Natural killer cell (primary cell): ENCODE data around the gene ROBO1. TPM values are rescaled to one million over a fixed set of nuclear protein-coding genes. Genes with fewer than 3 reads are reported as not detected.
"Not testable (repeated sequence)": the region's sequence is repeated elsewhere in the genome, so short reads cannot be mapped to it uniquely, and the experiment has no call there.

Experiments used
- ATAC-seq, 3 donors: fragments of 150-1000 bp in 2 of 3; fragments of 200-7000 bp in 1 of 3; cut with Tn5 transposase; 1 replicate in 1 of 3; 2 replicates in 2 of 3; pipeline ENCODE4 v1.10.0; 2021; ENCODE audit warnings: mild to moderate bottlenecking in 2 of 3, moderate library complexity in 2 of 3
- DNase-seq, 2 donors: peaks; one replicate each; pipeline versions ENCODE4 v3.0.0 to v3.0.0-alpha.2; 2013 to 2021; ENCODE audit warnings: mixed read lengths in 1 of 2
- H3K27ac ChIP-seq: one replicate; pipeline ENCODE4 v1.5.1; 2013; ENCODE audit warnings: mild to moderate bottlenecking, low read length
- H3K27me3 ChIP-seq: one replicate; pipeline ENCODE4 v1.6.1; 2013; ENCODE audit warnings: low read length; ENCODE audit not compliant: control insufficient read depth, insufficient read depth
- H3K36me3 ChIP-seq: one replicate; pipeline ENCODE4 v1.6.1; 2013; ENCODE audit warnings: low read length; ENCODE audit not compliant: control insufficient read depth, insufficient read depth
- H3K4me1 ChIP-seq: one replicate; pipeline ENCODE4 v1.6.1; 2013; ENCODE audit warnings: low read length; ENCODE audit not compliant: control insufficient read depth, insufficient read depth
- H3K4me3 ChIP-seq: one replicate; pipeline ENCODE4 v1.5.1; 2013; ENCODE audit warnings: low read length
- H3K9me3 ChIP-seq: one replicate; pipeline ENCODE4 v1.6.1; 2013; ENCODE audit warnings: low read length; ENCODE audit not compliant: control insufficient read depth, insufficient read depth
- H3K27ac Mint-ChIP-seq, 2 donors: one replicate each; pipeline ENCODE4 v1.8.0; 2022; ENCODE audit warnings: mild to moderate bottlenecking in 2 of 2, mixed read lengths in 2 of 2, moderate library complexity in 1 of 2
- H3K27me3 Mint-ChIP-seq, 2 donors: one replicate each; pipeline ENCODE4 v1.8.0; 2022; ENCODE audit warnings: low read depth in 2 of 2, mixed read lengths in 2 of 2
- H3K36me3 Mint-ChIP-seq: one replicate; pipeline ENCODE4 v1.8.0; 2022; ENCODE audit warnings: mixed read lengths
- H3K4me1 Mint-ChIP-seq, 2 donors: one replicate each; pipeline ENCODE4 v1.8.0; 2022; ENCODE audit warnings: mixed read lengths in 2 of 2
- H3K4me3 Mint-ChIP-seq: one replicate; pipeline ENCODE4 v1.8.0; 2022; ENCODE audit warnings: mild to moderate bottlenecking, moderate library complexity, mixed read lengths
- H3K9me3 Mint-ChIP-seq, 2 donors: one replicate each; pipeline ENCODE4 v1.8.0; 2022; ENCODE audit warnings: mixed read lengths in 2 of 2
- CTCF ChIP-seq: fragments of 200-600 bp; IDR thresholded peaks from one replicate; pipeline ENCODE4 v1.8.0; 2022; ENCODE audit warnings: antibody characterized with exemption
- WGBS: methylation state at CpG from one replicate; pipeline ENCODE4 v1.1.7; 2013; ENCODE audit warnings: missing lambda C conversion rate; ENCODE audit not compliant: insufficient coverage; 5-methylcytosine and 5-hydroxymethylcytosine counted together
- intact Hi-C: fragments of 100-400 bp; cut with micrococcal nuclease; formaldehyde crosslinking; loops from one replicate; pipeline ENCODE4 v1.14.2; 2022
- total RNA-seq, 4 donors: library from RNA; stranded (reverse); fragments of 120-200 nt in 1 of 4; gene quantifications; one replicate each; pipeline versions ENCODE4 v1.2.3 to v1.2.4, GENCODE V29; 2013 to 2022

The ROBO1 gene
- total RNA-seq, 3 donors from 2014 or later (not counting 1 experiment from before 2014, with no cell fraction given) = 0.07 TPM; not detected in 2

- Mint-ChIP-seq H3K4me3 (no peak overlapping the region), H3K9me3 (peaks cover under 1 to 2% of the 10 kb centered on the region in 2 donors), H3K4me1 (no peaks in the 10 kb centered on the region), H3K27me3 (no peaks in the 10 kb centered on the region), H3K36me3 (no peaks in the 10 kb centered on the region), H3K27ac (no peak overlapping the region)
- Histone ChIP-seq H3K9me3 (peaks cover 3% of the 10 kb centered on the region), H3K36me3 (no peaks in the 10 kb centered on the region), H3K4me3 (no peak overlapping the region), H3K27ac (no peak overlapping the region), H3K27me3 (no peaks in the 10 kb centered on the region), H3K4me1 (no peaks in the 10 kb centered on the region)
- WGBS = no CpG with 5 or more reads among the region's 2 CpGs
- no peak for TF ChIP-seq CTCF
- ATAC-seq (no peak), DNase-seq (no peak)
- intact Hi-C loops = no loop called here
Observed at GRCh38 chr3:78690766-78691165, 1077.0 kb downstream of the ROBO1 start.

- Histone ChIP-seq H3K27ac (no peak overlapping the region), H3K4me3 (no peak overlapping the region), H3K9me3 (peaks cover 3% of the 10 kb centered on the region), H3K27me3 (no peaks in the 10 kb centered on the region), H3K4me1 (no peaks in the 10 kb centered on the region), H3K36me3 (no peaks in the 10 kb centered on the region)
- Mint-ChIP-seq H3K27ac (no peak overlapping the region), H3K9me3 (peaks cover 2 to 5% of the 10 kb centered on the region in 2 donors), H3K36me3 (no peaks in the 10 kb centered on the region), H3K4me3 (no peak overlapping the region), H3K27me3 (no peaks in the 10 kb centered on the region), H3K4me1 (no peaks in the 10 kb centered on the region)
- DNase-seq = no peak
- no peak for ATAC-seq
- WGBS = 85% methylated on average over 6 of the region's 6 CpGs
- TF ChIP-seq CTCF = no peak
- intact Hi-C loops = no loop called here
Observed at GRCh38 chr3:78689378-78689777, 1078.4 kb downstream of the ROBO1 start.

GRCh38 chr3:78687520-78687919 is 1080.3 kb downstream of the ROBO1 start:
- H3K27ac Mint-ChIP-seq = no peak overlapping the region
- 81% methylated on average over 3 of the region's 4 CpGs for WGBS
- peaks cover 0 to 10% of the 10 kb centered on the region in 2 donors for H3K9me3 Mint-ChIP-seq
- Histone ChIP-seq H3K36me3 (no peaks in the 10 kb centered on the region), H3K9me3 (peaks cover 3% of the 10 kb centered on the region), H3K27me3 (no peaks in the 10 kb centered on the region), H3K27ac (no peak overlapping the region), H3K4me3 (no peak overlapping the region), H3K4me1 (no peaks in the 10 kb centered on the region)
- intact Hi-C loops = no loop called here
- no peaks in the 10 kb centered on the region for H3K27me3 Mint-ChIP-seq
- no peaks in the 10 kb centered on the region for H3K4me1 Mint-ChIP-seq
- no peak overlapping the region for H3K4me3 Mint-ChIP-seq
- DNase-seq (no peak), ATAC-seq (no peak)
- H3K36me3 Mint-ChIP-seq = no peaks in the 10 kb centered on the region
- TF ChIP-seq CTCF = no peak

GRCh38 chr3:78683284-78683683 is 1084.5 kb downstream of the ROBO1 start:
- no peaks in the 10 kb centered on the region for H3K36me3 Mint-ChIP-seq
- TF ChIP-seq CTCF = no peak
- ATAC-seq (no peak), DNase-seq (no peak)
- Histone ChIP-seq H3K36me3 (no peaks in the 10 kb centered on the region), H3K27ac (no peak overlapping the region), H3K9me3 (peaks cover 3% of the 10 kb centered on the region), H3K4me1 (no peaks in the 10 kb centered on the region), H3K27me3 (no peaks in the 10 kb centered on the region), H3K4me3 (no peak overlapping the region)
- H3K9me3 Mint-ChIP-seq = peaks cover 0 to 10% of the 10 kb centered on the region in 2 donors
- no CpG with 5 or more reads among the region's 2 CpGs for WGBS
- intact Hi-C loops = no loop called here
- H3K27me3 Mint-ChIP-seq = no peaks in the 10 kb centered on the region
- H3K4me3 Mint-ChIP-seq = no peak overlapping the region
- H3K4me1 Mint-ChIP-seq = no peaks in the 10 kb centered on the region
- H3K27ac Mint-ChIP-seq = no peak overlapping the region

GRCh38 chr3:78675119-78675805 is 1092.5 kb downstream of the ROBO1 start:
- DNase-seq, H3K36me3 Mint-ChIP-seq, H3K27ac ChIP-seq, H3K4me3 Mint-ChIP-seq, H3K27me3 Mint-ChIP-seq, H3K36me3 ChIP-seq, H3K9me3 ChIP-seq, ATAC-seq, intact Hi-C loops, H3K4me1 Mint-ChIP-seq, H3K9me3 Mint-ChIP-seq, H3K4me1 ChIP-seq, H3K27me3 ChIP-seq, H3K27ac Mint-ChIP-seq, H3K4me3 ChIP-seq: not testable (repeated sequence)
- WGBS = 92% methylated on average over 23 of the region's 25 CpGs
